Ovary (tissue), 9 donors: ENCODE data around the gene UNC5C. TPM values are rescaled to one million over a fixed set of nuclear protein-coding genes. Genes with fewer than 3 reads are reported as not detected.

Experiments used
- DNase-seq, 5 donors: peaks; one replicate each; pipeline ENCODE4 v3.0.0-alpha.2; 2019 to 2020
- H3K27ac ChIP-seq, 2 donors: fragments of 200-600 bp; one replicate each; pipeline versions ENCODE4 v1.5.1 to v1.8.0; 2019 to 2022
- H3K27me3 ChIP-seq: fragments of 200-600 bp; one replicate; pipeline ENCODE4 v1.8.0; 2022
- H3K36me3 ChIP-seq: fragments of 200-600 bp; sonication (generic); one replicate; pipeline ENCODE4 v1.5.1; 2019
- H3K4me1 ChIP-seq: one replicate; pipeline ENCODE4 v1.8.1; 2013; ENCODE audit warnings: mild to moderate bottlenecking, moderate library complexity; ENCODE audit not compliant: insufficient read depth
- H3K4me3 ChIP-seq: fragments of 200-600 bp; sonication (generic); one replicate; pipeline ENCODE4 v1.5.1; 2017
- H3K9me3 ChIP-seq, 2 donors: fragments of 200-600 bp in 1 of 2; sonication (generic) in 1 of 2; one replicate each; pipeline versions ENCODE4 v1.5.1 to v1.8.1; 2013 to 2019; ENCODE audit warnings: mild to moderate bottlenecking in 1 of 2, moderate library complexity in 1 of 2
- EP300 ChIP-seq: sonication (generic); formaldehyde crosslinking; IDR thresholded peaks from one replicate; pipeline ENCODE4 v1.6.1; 2017; ENCODE audit warnings: antibody characterized with exemption
- POLR2A ChIP-seq: fragments of 450-650 bp; IDR thresholded peaks from one replicate; pipeline ENCODE4 v1.6.1; 2017; ENCODE audit warnings: antibody characterized with exemption, mild to moderate bottlenecking, moderate library complexity
- WGBS, 3 donors: extraction: QIAGEN DNeasy Blood & Tissue Kit in 1 of 3; methylation state at CpG; one replicate each; pipeline versions ENCODE4 v1.1.5 to v1.1.7; 2013 to 2017; 5-methylcytosine and 5-hydroxymethylcytosine counted together
- intact Hi-C, 4 donors: fragments of 100-400 bp; cut with DNase I; formaldehyde crosslinking; loops; one replicate each; pipeline versions ENCODE4 v1.11.0 to v1.15.1; 2022 to 2023
- polyA plus RNA-seq, 2 donors: library from polyadenylated mRNA; stranded (reverse); fragments of 200-250 nt in 1 of 2; fragments of 350-450 nt in 1 of 2; fragmentation: Illumina TruSeq in 1 of 2; extraction: RNeasy Lipid Tissue Mini Kit (QIAGEN cat#74804) in 1 of 2; gene quantifications; one replicate each; pipeline ENCODE4 v1.2.3, GENCODE V29; 2013 to 2014
- total RNA-seq, 7 donors: library from RNA; depleted of rRNA in 2 of 7; stranded (reverse); fragments of >200 nt in 2 of 7; fragmentation: NEBNext Ultra II Directional in 3 of 7; extraction: Animal tissue kit (Norgen Biotek cat#: 25700) in 3 of 7; gene quantifications; one replicate each; pipeline versions ENCODE4 v1.1.0 to v1.2.4, GENCODE V29; 2016 to 2023
- TF ChIP-seq, protein P1 (sequence below), 3 donors: fragments of 450-650 bp in 2 of 3; fragments of 200-600 bp in 1 of 3; IDR thresholded peaks; one replicate each; pipeline versions ENCODE4 v1.5.1 to v1.8.0; 2016 to 2022; ENCODE audit warnings: antibody characterized with exemption in 3 of 3, mild to moderate bottlenecking in 1 of 3
- donor health status: DM: no; HTN: no; CAD: no; lungs with moderate emphysema.
- donor health status: DM: no; HTN: no; CAD: no.
- donor health status: Bipolar disorder and iron deficiency.
- donor health status: DM: yes; HTN: yes; CAD: no.
- donor health status: DM: no; HTN: no; CAD: no.
- donor health status: DM: yes; HTN: yes; CAD: no.

UNC5C gene
- total and polyA plus RNA-seq, 9 donors, result 1.8 to 9.4 (median 3.9) TPM

DNA sequence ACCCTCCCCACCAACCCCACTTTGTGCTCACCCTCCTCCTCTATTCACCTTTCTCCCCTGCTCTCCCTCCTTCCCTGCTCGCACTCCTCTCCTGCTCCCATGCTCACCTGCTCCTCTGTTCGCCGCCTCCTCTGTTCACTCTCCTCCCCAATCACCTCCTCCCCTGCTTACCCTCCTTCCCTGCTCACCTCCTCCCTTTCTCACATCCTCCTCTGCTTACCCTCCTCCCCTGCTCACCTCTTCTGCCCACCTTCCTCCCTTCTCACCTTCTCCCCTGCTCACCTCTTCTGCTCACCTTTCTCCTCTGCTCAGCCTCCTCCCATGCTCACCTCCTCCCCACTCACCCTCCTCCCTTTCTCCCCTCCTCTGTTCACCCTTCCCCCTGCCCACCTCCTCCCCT lies 357.2 kb downstream of the UNC5C start:
- Histone ChIP-seq H3K27ac (no peak overlapping the region), H3K4me1 (peaks cover 7% of the 10 kb centered on the region), H3K9me3 (no peaks in the 10 kb centered on the region), H3K4me3 (no peak overlapping the region), H3K27me3 (no peaks in the 10 kb centered on the region), H3K36me3 (no peaks in the 10 kb centered on the region)
- TF ChIP-seq, protein P1, sequence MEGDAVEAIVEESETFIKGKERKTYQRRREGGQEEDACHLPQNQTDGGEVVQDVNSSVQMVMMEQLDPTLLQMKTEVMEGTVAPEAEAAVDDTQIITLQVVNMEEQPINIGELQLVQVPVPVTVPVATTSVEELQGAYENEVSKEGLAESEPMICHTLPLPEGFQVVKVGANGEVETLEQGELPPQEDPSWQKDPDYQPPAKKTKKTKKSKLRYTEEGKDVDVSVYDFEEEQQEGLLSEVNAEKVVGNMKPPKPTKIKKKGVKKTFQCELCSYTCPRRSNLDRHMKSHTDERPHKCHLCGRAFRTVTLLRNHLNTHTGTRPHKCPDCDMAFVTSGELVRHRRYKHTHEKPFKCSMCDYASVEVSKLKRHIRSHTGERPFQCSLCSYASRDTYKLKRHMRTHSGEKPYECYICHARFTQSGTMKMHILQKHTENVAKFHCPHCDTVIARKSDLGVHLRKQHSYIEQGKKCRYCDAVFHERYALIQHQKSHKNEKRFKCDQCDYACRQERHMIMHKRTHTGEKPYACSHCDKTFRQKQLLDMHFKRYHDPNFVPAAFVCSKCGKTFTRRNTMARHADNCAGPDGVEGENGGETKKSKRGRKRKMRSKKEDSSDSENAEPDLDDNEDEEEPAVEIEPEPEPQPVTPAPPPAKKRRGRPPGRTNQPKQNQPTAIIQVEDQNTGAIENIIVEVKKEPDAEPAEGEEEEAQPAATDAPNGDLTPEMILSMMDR (IDR thresholded peaks at IDR 0.05), result no peak
- no peak for TF ChIP-seq POLR2A
- no peak for TF ChIP-seq EP300
- intact Hi-C loops, result loop anchor here in 1 of 4 donors (5.0 kb wide), 1 partner anchor 171 kb away; no protein-coding TSS in a partner anchor
- WGBS, 3 donors, result 92 to 96% (median 95%) methylated on average over 3 of the region's 3 CpGs
- DNase-seq, result no peak

DNA sequence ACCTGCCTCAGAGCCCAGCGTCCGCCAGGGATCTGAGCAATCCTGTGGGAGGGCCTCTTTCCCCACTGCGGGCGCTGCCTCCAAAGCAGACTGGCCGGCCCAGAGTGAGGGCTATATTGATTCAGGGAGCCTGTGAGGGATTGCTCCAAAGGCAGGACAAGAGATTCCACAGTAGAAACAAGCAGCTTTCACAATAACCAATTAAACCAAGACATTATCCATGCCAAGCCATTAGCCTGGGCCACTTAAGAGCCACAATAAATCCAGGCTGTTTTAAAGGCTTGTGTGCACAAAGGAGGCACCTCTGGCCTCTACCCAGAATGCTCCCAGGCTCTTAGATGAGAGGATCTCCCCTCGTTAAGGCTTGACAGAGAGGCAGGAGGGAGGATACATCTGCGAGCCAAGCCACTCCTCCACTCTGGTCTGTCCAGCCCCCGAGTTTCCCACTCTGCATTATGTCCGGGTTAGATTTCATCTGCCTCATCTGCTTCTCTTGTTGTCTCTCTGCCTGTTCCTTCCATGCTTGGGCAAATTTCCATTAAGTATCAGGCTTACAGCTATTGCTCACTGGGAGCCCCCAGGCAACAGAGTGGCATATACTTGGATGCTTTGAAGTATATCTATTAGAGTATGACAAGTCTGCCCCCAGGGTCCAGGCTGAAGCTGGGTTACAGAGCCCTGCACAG lies 357.9 kb downstream of the UNC5C start:
- Histone ChIP-seq H3K27ac (no peak overlapping the region), H3K4me1 (peaks cover 7% of the 10 kb centered on the region), H3K4me3 (no peak overlapping the region), H3K9me3 (no peaks in the 10 kb centered on the region), H3K36me3 (no peaks in the 10 kb centered on the region), H3K27me3 (no peaks in the 10 kb centered on the region)
- intact Hi-C loops, result loop anchor here in 1 of 4 donors (5.0 kb wide), 1 partner anchor 171 kb away; no protein-coding TSS in a partner anchor
- DNase-seq, result no peak
- 48 to 52% (median 49%) methylated on average over 9 of the region's 9 CpGs for WGBS, 3 donors
- TF ChIP-seq, protein P1 (IDR thresholded peaks at IDR 0.05), result no peak
- no peak for TF ChIP-seq POLR2A
- TF ChIP-seq EP300, result no peak

DNA sequence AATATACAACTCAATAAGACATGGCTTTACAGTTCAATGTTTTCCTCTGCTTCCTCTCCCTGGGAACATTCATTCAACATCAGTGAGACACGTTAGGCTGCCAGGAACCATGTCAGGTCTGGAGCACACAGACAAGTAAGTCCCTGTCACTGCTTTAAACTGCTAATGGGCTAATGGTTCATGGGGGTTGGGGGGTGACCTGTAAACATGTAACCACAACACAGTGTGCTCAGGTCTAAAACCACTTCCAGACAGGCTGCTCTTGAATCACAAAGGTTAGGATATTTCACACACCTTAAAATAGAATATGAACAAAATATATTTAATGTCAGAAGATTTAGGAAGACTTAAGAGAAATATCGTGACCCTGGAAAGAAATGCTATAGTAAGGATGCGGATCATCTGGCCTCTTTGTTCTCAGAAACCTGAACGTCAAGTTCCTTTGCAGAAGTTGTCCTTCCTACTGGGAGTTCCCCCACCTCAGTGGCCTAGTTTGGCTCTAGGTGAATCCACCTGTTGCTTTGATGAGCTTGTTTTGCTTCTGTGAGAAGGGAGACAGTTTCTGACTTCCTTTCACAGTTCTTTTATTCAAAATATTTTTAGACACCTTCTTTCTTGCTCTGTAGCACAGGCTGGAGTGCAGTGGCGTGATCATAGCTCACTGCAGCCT lies 359.9 kb downstream of the UNC5C start:
- intact Hi-C loops, result no loop called here
- TF ChIP-seq EP300 (no peak), POLR2A (no peak)
- TF ChIP-seq, protein P1 (IDR thresholded peaks at IDR 0.05), result no peak
- no peak overlapping the region for H3K27ac ChIP-seq
- no peaks in the 10 kb centered on the region for H3K27me3 ChIP-seq
- DNase-seq, result no peak
- H3K4me3 ChIP-seq, result no peak overlapping the region
- H3K36me3 ChIP-seq, result no peaks in the 10 kb centered on the region
- H3K4me1 ChIP-seq, result peaks cover 6% of the 10 kb centered on the region
- H3K9me3 ChIP-seq, result no peaks in the 10 kb centered on the region
- 87 to 92% (median 88%) methylated on average over 5 of the region's 5 CpGs for WGBS, 3 donors

DNA sequence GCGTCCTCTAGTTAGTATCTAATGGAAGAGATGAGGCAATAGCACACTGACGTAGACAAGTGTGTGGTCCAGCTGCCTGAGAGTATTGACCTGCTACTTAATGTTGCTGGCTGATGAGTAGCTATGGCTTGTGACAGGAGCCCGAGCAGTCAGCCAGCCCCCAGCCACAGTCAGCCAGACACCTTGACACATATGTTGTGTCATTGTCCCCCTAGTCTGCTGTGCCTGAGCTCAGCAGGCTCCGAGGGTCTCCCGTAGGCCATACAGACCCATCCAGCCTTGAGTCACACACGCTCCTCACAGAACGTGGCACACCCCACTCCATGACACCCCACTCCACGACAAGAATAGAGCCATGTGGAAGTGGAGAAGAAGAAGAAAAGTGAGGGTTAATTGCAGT lies 362.1 kb downstream of the UNC5C start:
- no peak overlapping the region for H3K27ac ChIP-seq
- H3K9me3 ChIP-seq, result no peaks in the 10 kb centered on the region
- 93% methylated on average over 8 of the region's 8 CpGs for WGBS, 3 donors
- intact Hi-C loops, result no loop called here
- H3K4me3 ChIP-seq, result no peak overlapping the region
- TF ChIP-seq, protein P1 (IDR thresholded peaks at IDR 0.05), result no peak
- no peak for TF ChIP-seq POLR2A
- H3K27me3 ChIP-seq, result no peaks in the 10 kb centered on the region
- H3K4me1 ChIP-seq, result peaks cover 6% of the 10 kb centered on the region
- DNase-seq, result no peak
- no peaks in the 10 kb centered on the region for H3K36me3 ChIP-seq
